Motor neuron (in vitro differentiated cells): Measurements from ENCODE around the gene FRAT1. TPM values are rescaled to one million over a fixed set of nuclear protein-coding genes. Genes with fewer than 3 reads are reported as not detected.

Experiments used
- ATAC-seq, 8 experiments: fragments of 200-7000 bp; cut with Tn5 transposase; replicated peaks in 6 of 8; 2 replicates each; pipeline ENCODE4 v1.8.0; 2021; ENCODE audit warnings: mild to moderate bottlenecking in 8 of 8, moderate library complexity in 8 of 8
- H3K27ac ChIP-seq, 2 donors: fragments of 250-450 bp; sonication (Bioruptor Pico); 2 replicates each; pipeline ENCODE4 v1.9.0; 2021; ENCODE audit warnings: antibody characterized with exemption in 2 of 2, mild to moderate bottlenecking in 2 of 2, moderate library complexity in 1 of 2
- H3K4me1 ChIP-seq, 2 donors: fragments of 250-450 bp; sonication (Bioruptor Pico); replicated peaks in 1 of 2; 2 replicates each; pipeline ENCODE4 v1.6.1; 2021; ENCODE audit warnings: antibody characterized with exemption in 2 of 2, mild to moderate bottlenecking in 2 of 2, moderate library complexity in 1 of 2
- H3K4me3 ChIP-seq, 5 donors: fragments of 250-450 bp; sonication (Bioruptor Pico); 2 replicates each; pipeline ENCODE4 v1.9.0; 2021; ENCODE audit warnings: antibody characterized with exemption in 5 of 5, mild to moderate bottlenecking in 5 of 5, moderate library complexity in 4 of 5
- WGBS, 10 experiments: fragments of 450-650 bp; shearing (Covaris generic); methylation state at CpG; one replicate each; pipeline ENCODE4 v1.0.0; 2022; 5-methylcytosine and 5-hydroxymethylcytosine counted together
- in situ Hi-C, 9 experiments: fragments of 400-800 bp; cut with MboI; loops; one replicate each; pipeline ENCODE4 v1.15.0; 2021; ENCODE audit warnings: low sequenced_read_pairs in 9 of 9, low pct_unique_long_range_greater_than_20kb in 2 of 9; ENCODE audit not compliant: unreplicated experiment in 9 of 9
- total RNA-seq, 8 experiments: library from RNA; unstranded; fragments of 300-600 nt; gene quantifications; 2 replicates each; pipeline versions ENCODE4 v1.2.3 to v1.2.4, GENCODE V29; 2022

Gene FRAT1
- total RNA-seq, 8 experiments from 2014 or later: 2.3 to 7.4 (median 3.7) TPM

- Histone ChIP-seq H3K27ac (peak within 1 kb of the TSS; percentile 66 to 87), H3K4me1 (peaks cover 4 to 7% of the 10 kb centered on the region in 2 donors), H3K4me3 (peak within 1 kb of the TSS; percentile 62 to 79 (median 75))
- in situ Hi-C loops: no loop called here
- WGBS, 10 experiments: 0 to 6% (median 0%) methylated on average over 2 to 19 of the region's 55 CpGs
- ATAC-seq: peak; percentile 94 to 97 (median 96)
These were observed 26.8 kb upstream of the FRAT1 start, which contains the start of gene ARHGAP19 for GRCh38 chr10:97292097-97292861. ARHGAP19 (minus strand) TSS chr10:97292637; CDS start chr10:97292627, 10 bp downstream.

DNA sequence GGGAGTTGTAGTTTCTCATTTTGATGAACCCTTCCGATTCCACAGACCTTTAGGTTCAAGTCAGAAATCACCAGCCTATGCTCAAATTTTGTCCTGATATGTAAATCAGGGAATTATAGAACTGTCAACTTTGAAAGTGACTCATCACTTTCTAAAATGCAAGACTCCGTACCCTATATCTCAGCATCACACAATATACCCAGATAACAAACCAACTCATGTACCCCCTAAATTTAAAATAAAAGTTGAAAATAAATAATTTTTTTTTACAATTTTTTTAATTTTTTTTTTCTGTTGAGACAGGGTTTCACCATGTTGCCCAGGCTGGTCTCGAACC is 26.2 kb upstream of the FRAT1 start:
- in situ Hi-C loops: no loop called here
- Histone ChIP-seq H3K4me3 (no peak overlapping the region), H3K27ac (no peak overlapping the region), H3K4me1 (peaks cover 4 to 7% of the 10 kb centered on the region in 2 donors)
- no peak for ATAC-seq
- 30 to 100% (median 83%) methylated on average over 1 to 3 of the region's 3 CpGs; no CpG with 5 or more reads in 1 of the 10 experiments for WGBS, 10 experiments

DNA sequence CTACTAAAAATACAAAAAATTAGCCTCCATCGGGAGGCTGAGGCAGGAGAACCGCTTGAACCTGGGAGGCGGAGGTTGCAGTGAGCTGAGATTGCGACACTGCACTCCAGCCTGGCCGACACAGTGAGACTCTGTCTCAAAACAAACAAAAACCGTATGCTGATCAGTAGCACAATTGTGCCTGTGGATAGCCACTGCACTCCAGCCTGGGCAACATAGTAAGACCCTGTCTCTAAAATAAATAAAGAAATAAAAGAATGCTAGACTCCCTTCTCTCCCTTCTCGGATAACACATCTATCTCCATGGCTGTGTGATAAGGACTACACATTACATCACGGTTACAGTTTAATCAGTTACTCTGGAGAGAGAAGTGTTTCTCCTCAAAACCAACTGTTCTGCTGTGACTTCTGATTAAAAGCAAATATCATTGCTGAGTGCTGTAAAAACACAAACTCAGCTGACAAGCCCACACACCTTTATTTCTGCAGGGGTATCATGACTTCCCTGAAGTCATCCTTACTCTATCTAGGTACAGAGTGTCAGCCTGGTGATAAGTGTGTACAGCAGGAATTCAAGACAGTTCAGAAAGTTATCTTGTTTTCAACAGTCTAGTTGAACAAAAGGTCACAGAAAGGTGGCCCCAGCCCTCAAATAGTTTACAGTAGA is 21.4 kb upstream of the FRAT1 start:
- Histone ChIP-seq H3K4me3 (no peak overlapping the region), H3K27ac (no peak overlapping the region), H3K4me1 (no peaks in the 10 kb centered on the region)
- no peak for ATAC-seq
- 48 to 93% (median 87%) methylated on average over 2 to 8 of the region's 8 CpGs; no CpG with 5 or more reads in 3 of the 10 experiments for WGBS, 10 experiments
- in situ Hi-C loops: no loop called here

DNA sequence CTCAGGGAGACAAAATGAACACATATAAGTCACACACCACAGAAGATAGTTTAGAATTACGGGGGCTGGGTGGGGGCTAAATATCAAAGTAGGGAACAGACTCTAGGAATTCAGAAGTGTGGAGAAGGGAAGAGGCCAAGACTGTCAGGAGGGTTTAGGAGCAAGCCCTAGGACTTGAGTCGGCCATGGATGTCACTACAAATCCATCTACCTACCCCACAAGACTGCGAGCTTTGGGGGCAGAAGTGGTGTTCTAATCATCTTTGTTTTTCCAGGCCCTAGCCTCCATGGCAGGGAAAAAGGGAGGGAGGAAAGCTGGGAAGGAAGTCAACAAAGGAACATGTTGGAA is 20.9 kb upstream of the FRAT1 start:
- no peak overlapping the region for H3K4me3 ChIP-seq
- no peak overlapping the region for H3K27ac ChIP-seq
- no peaks in the 10 kb centered on the region for H3K4me1 ChIP-seq
- 0 to 100% (median 74%) methylated on average over 1 to 2 of the region's 3 CpGs; no CpG with 5 or more reads in 2 of the 10 experiments for WGBS, 10 experiments
- no peak for ATAC-seq
- in situ Hi-C loops: no loop called here

GRCh38 chr10:97300980-97301379 is 18.1 kb upstream of the FRAT1 start:
- ATAC-seq: peak in 3 of 8 experiments; percentile 44 to 78 (median 56)
- H3K27ac ChIP-seq: no peak overlapping the region
- no peak overlapping the region for H3K4me3 ChIP-seq
- in situ Hi-C loops: no loop called here
- 0 to 100% (median 83%) methylated on average over 1 to 3 of the region's 3 CpGs; no CpG with 5 or more reads in 4 of the 10 experiments for WGBS, 10 experiments
- H3K4me1 ChIP-seq: no peaks in the 10 kb centered on the region

- H3K4me1 ChIP-seq: no peaks in the 10 kb centered on the region
These were observed 16.8 kb upstream of the FRAT1 start for GRCh38 chr10:97302088-97302791.

GRCh38 chr10:97307441-97307840 is 11.6 kb upstream of the FRAT1 start:
- in situ Hi-C loops: no loop called here
- H3K27ac ChIP-seq: no peak overlapping the region
- H3K4me3 ChIP-seq: no peak overlapping the region
- WGBS, 10 experiments: 60 to 90% (median 75%) methylated on average over 1 of the region's 1 CpG; no CpG with 5 or more reads in 6 of the 10 experiments
- no peaks in the 10 kb centered on the region for H3K4me1 ChIP-seq
- ATAC-seq: no peak

More at GRCh38 chr10:97302088-97302791, 16.8 kb upstream of the FRAT1 start:
- ATAC-seq: no peak
- 20 to 97% (median 84%) methylated on average over 1 to 11 of the region's 11 CpGs; no CpG with 5 or more reads in 1 of the 10 experiments for WGBS, 10 experiments
- Histone ChIP-seq H3K27ac (no peak overlapping the region), H3K4me3 (no peak overlapping the region)
- in situ Hi-C loops: no loop called here

DNA sequence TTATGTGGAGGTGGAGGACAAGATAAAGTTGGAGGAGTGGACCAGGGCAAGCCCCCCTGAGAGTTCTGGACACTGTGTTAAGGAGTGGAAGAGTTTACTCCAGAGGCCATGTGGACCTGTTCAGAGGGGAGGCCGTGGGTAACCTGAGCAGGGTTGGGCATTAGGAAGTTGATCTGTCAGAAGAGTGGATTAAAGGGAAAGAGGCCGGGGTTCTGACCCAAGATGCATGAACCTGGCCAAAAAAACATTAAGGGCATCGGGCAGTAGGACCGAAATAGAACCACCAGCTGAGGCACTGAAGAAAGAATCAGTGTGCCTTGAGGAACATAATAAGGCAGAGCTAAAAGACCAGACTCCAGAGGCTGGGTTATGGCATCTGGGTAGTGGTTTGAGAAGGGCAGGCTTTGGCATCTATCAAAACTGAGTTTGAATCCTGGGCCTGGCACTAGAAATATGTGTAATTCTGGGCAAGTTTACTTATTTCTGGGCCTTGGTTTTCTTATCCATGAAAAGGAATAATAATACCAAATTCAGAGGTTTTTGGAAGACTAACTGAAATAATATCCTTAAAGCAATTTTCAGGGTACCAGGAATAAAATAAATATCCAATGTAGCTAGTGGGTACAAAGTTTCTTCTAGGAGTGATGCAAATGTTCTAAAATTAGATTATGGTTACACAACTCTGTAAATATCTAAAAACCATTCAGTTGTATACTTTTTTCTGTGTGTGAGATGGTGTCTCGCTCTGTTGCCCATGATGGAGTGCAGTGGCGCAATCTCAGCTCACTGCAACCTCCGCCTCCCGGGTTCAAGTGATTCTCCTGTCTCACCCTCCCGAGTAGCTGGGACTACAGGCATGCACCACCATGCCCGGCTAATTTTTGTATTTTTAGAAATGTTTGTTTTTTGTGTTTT is 10.9 kb upstream of the FRAT1 start:
- no peak for ATAC-seq
- in situ Hi-C loops: no loop called here
- H3K27ac ChIP-seq: no peak overlapping the region
- H3K4me3 ChIP-seq: no peak overlapping the region
- WGBS, 10 experiments: 43 to 82% (median 67%) methylated on average over 1 to 8 of the region's 10 CpGs; no CpG with 5 or more reads in 3 of the 10 experiments
- H3K4me1 ChIP-seq: no peaks in the 10 kb centered on the region

DNA sequence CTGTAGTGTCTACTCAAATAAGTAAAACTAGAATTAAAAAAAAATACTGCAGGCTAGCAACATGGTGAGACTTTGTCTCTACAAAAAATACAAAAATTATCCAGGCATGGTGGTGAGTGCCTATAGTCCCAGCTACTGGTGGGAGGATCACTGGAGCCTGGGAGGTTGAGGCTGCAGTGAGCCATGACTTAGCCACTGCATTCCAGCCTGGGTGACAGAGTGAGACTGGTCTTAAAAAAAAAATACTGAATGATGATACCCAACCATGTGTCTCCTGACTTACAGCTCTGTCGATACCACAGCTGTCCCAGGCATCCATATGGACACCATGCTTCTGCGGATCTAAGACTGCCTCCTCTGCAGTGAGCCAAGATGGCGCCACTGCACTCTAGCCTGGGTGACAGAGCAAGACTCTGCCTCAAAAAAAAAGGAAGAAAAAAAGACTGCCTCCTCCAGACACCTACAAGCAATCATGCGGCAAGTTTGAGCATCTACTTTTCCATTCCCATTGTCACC is 7.9 kb upstream of the FRAT1 start:
- H3K4me3 ChIP-seq: no peak overlapping the region
- peak in 1 of 8 experiments; percentile 81 for ATAC-seq
- H3K27ac ChIP-seq: no peak overlapping the region
- in situ Hi-C loops: no loop called here
- H3K4me1 ChIP-seq: no peaks in the 10 kb centered on the region
- 0 to 97% (median 20%) methylated on average over 1 to 4 of the region's 4 CpGs; no CpG with 5 or more reads in 3 of the 10 experiments for WGBS, 10 experiments

- no peak for ATAC-seq
- in situ Hi-C loops: no loop called here
- Histone ChIP-seq H3K4me3 (no peak overlapping the region), H3K27ac (no peak overlapping the region), H3K4me1 (no peaks in the 10 kb centered on the region)
- 50 to 85% (median 67%) methylated on average over 1 to 3 of the region's 6 CpGs; no CpG with 5 or more reads in 5 of the 10 experiments for WGBS, 10 experiments
These were observed 6.2 kb upstream of the FRAT1 start for GRCh38 chr10:97312897-97313296.

GRCh38 chr10:97314671-97315070 is 4.4 kb upstream of the FRAT1 start:
- in situ Hi-C loops: no loop called here
- no peak for ATAC-seq
- H3K4me1 ChIP-seq: peaks cover 0 to 4% of the 10 kb centered on the region in 2 donors
- WGBS, 10 experiments: 0 to 64% (median 39%) methylated on average over 1 to 4 of the region's 4 CpGs
- no peak overlapping the region for H3K4me3 ChIP-seq
- H3K27ac ChIP-seq: no peak overlapping the region
